GM10266 (cell line): ENCODE data around the gene LINC00305.

Experiments
- DNase-seq: peaks from one replicate; pipeline ENCODE4 v3.0.0; 2012; ENCODE audit errors: extremely low spot score
- TF ChIP-seq, protein P1 (sequence below): IDR thresholded peaks from 2 replicates; pipeline ENCODE4 v1.5.1; 2012; ENCODE audit warnings: mild to moderate bottlenecking, low read depth; ENCODE audit not compliant: control insufficient read depth, insufficient read depth; ENCODE audit errors: missing control alignments

LINC00305 gene

DNA sequence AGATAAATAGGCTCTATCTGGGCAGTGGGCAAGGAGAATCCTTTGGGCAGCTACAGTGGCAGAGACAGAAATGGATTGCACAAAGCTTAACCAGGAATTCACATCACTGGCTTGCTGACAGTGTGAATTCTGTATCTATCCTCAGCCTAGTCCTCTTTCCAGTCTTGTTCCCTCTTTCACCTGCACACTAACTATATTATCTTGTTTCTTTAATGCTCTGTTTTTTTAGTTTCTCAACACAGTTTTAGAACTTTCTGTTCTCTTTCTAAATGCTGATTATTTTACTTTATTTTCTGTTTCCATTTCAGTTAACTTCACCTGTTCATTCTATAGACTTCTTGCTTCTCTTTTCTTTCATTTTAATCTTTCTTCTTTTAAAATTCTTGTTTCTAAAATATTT is 66.4 kb downstream of the LINC00305 start:
- TF ChIP-seq, protein P1, sequence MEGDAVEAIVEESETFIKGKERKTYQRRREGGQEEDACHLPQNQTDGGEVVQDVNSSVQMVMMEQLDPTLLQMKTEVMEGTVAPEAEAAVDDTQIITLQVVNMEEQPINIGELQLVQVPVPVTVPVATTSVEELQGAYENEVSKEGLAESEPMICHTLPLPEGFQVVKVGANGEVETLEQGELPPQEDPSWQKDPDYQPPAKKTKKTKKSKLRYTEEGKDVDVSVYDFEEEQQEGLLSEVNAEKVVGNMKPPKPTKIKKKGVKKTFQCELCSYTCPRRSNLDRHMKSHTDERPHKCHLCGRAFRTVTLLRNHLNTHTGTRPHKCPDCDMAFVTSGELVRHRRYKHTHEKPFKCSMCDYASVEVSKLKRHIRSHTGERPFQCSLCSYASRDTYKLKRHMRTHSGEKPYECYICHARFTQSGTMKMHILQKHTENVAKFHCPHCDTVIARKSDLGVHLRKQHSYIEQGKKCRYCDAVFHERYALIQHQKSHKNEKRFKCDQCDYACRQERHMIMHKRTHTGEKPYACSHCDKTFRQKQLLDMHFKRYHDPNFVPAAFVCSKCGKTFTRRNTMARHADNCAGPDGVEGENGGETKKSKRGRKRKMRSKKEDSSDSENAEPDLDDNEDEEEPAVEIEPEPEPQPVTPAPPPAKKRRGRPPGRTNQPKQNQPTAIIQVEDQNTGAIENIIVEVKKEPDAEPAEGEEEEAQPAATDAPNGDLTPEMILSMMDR: no peak
- DNase-seq: no peak

DNA sequence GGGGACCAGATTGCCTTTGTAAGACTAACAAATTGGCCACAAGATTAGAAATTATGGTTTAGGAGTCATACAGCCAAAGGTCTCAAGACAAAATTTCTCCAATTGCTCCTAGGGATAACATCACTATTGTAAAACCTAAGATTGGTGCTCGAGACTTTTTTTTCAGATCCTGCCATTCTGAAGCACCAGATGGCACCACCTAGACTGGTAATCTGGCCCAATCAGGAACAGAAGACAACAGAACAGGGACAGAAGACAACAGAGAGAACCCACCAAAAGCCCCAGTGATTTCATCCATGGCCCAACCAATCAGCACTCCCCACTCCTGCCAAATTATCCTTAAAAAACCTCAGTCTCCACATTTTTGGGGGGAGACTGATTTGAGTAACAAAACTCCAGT is 66.8 kb downstream of the LINC00305 start:
- no peak for DNase-seq

DNA sequence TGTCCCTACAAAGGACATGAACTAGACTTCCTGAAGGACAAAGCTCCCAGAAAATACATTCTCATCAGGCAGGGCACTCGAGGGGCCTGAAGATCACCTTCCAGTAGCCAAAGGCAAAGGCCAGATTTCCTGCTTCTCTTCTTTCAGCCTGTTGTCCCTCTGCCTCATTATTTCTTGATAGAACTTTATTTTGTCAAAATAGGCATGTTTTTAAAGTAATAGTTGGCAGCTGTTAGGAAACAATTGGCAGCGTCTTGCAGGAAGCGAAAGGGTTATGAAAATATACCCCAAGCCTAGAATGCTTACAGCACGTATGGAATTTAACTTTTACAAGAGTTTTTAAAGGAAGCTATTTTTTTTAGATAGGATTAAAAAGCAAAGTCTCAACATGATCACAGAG is 74.9 kb downstream of the LINC00305 start:
- DNase-seq: no peak
- TF ChIP-seq, protein P1: no peak

More for the DNA sequence above, 66.8 kb downstream of the LINC00305 start:
- TF ChIP-seq, protein P1: no peak

DNA sequence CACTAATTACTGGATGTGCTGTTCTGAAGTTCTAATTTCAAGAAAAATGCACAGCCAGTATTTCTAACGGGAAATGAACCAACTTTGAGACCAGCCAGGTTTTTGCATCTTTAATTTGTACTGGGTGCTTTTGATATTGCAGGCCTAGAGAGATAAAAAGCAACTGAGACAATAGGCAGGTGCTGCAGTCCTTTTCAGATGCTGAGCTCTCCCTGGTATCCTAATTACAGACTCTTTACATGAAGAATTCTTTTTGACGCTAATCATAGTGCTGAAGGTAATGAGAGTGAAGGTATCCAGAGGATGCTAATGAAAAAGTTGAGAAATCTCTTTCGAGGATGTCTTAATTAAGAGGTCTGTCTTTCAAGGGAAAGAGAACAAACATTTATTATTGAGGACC is 93.9 kb downstream of the LINC00305 start:
- no peak for DNase-seq
- TF ChIP-seq, protein P1: no peak

DNA sequence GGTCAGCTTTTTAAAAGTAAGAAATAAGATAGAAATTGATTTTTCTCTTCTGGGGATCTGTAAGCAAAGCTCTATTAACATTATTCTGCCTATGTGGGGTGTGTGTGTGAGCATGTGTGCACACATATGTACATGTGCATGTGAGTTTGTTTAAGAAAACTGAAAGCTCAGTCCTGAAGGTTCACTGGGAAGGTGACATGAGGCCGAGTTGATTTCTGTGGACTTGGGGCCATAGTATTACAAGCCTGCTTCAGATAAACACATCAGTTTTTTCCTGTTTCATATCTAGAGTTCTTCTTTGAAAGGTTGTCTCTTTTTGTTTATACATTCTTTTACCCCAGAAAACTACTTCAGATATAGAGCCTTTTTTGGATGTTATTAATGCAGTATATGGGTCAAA is 95.6 kb downstream of the LINC00305 start:
- DNase-seq: no peak
- TF ChIP-seq, protein P1: no peak

DNA sequence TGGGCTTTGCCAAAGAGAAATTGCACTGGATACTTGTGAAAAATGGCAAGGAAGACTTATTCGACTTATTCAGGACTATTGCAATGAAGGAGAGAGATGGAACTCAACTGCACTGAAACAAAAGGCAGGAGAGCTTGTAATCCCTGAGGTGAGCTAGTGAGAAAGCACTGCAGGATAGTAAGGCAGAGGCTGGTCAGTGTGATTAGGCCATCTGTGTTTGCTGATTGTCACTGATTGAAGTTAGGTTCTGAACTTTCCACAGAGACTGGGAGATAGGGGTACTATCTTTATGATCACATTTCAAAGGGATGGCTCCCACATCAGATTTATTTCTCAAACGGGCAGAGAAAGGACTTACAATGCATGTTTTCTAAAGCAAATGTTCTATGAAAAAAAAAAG is 96.1 kb downstream of the LINC00305 start:
- TF ChIP-seq, protein P1: no peak
- no peak for DNase-seq

DNA sequence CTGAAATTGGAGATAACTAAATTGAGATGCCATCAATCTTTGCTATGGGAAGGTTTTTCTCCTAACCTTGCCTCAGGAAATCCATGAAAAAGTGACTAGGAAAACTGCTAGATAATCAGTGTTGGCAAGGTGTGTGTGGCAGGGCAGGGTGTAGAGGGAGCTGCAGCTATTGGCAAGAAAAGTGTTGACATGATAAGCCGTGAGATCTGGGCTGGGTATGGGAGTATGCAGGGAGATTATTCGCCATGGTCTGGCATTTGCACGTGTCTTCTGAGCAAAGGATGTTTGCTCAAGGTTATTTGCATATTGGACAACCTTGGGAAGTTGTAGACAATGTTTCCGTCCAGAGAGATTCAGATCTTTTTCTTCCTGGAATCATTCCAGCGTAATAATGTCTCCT is 104.3 kb downstream of the LINC00305 start:
- TF ChIP-seq, protein P1: no peak
- DNase-seq: no peak
